Glutamatergic neuron (in vitro differentiated cells): Measurements from ENCODE around the gene VOPP1. TPM values are rescaled to one million over a fixed set of nuclear protein-coding genes. Genes with fewer than 3 reads are reported as not detected.

Source experiments
- DNase-seq: peaks from one replicate; pipeline ENCODE4 v3.0.0; 2022
- H3K27ac Mint-ChIP-seq: one replicate; pipeline ENCODE4 v1.8.0; 2020; ENCODE audit warnings: mild to moderate bottlenecking, mixed read lengths, inconsistent platforms; ENCODE audit not compliant: unreplicated experiment
- H3K27me3 Mint-ChIP-seq: one replicate; pipeline ENCODE4 v1.8.0; 2020; ENCODE audit warnings: mild to moderate bottlenecking, moderate library complexity, mixed read lengths, inconsistent platforms; ENCODE audit not compliant: unreplicated experiment
- H3K36me3 Mint-ChIP-seq: one replicate; pipeline ENCODE4 v1.8.0; 2020; ENCODE audit warnings: mild to moderate bottlenecking, mixed read lengths, inconsistent platforms; ENCODE audit not compliant: unreplicated experiment
- H3K4me1 Mint-ChIP-seq: one replicate; pipeline ENCODE4 v1.8.0; 2020; ENCODE audit warnings: mild to moderate bottlenecking, low read depth, mixed read lengths, inconsistent platforms; ENCODE audit not compliant: unreplicated experiment
- H3K4me3 Mint-ChIP-seq: one replicate; pipeline ENCODE4 v1.8.0; 2020; ENCODE audit warnings: mild to moderate bottlenecking, mixed read lengths, inconsistent platforms; ENCODE audit not compliant: unreplicated experiment
- H3K9me3 Mint-ChIP-seq: one replicate; pipeline ENCODE4 v1.8.0; 2020; ENCODE audit warnings: mild to moderate bottlenecking, moderate library complexity, mixed read lengths, inconsistent platforms; ENCODE audit not compliant: unreplicated experiment
- total RNA-seq: library from RNA; stranded (reverse); fragmentation: NEBNext Ultra II Directional; extraction: Animal tissue kit (Norgen Biotek cat#: 25700); gene quantifications from one replicate; pipeline ENCODE4 v1.2.1, GENCODE V29; 2021; ENCODE audit not compliant: unreplicated experiment
- TF ChIP-seq, protein P1 (sequence below): fragments of 200-600 bp; sonication (generic); IDR thresholded peaks from one replicate; pipeline ENCODE4 v1.5.0; 2021; ENCODE audit not compliant: partially characterized antibody, unreplicated experiment

Gene VOPP1
- total RNA-seq, 1 donor from 2014 or later, result 30.6 TPM

GRCh38 chr7:55592492-55592891 is 20.2 kb upstream of the VOPP1 start:
- Mint-ChIP-seq H3K9me3 (no peaks in the 10 kb centered on the region), H3K27ac (no peak overlapping the region), H3K4me1 (no peaks in the 10 kb centered on the region)

DNA sequence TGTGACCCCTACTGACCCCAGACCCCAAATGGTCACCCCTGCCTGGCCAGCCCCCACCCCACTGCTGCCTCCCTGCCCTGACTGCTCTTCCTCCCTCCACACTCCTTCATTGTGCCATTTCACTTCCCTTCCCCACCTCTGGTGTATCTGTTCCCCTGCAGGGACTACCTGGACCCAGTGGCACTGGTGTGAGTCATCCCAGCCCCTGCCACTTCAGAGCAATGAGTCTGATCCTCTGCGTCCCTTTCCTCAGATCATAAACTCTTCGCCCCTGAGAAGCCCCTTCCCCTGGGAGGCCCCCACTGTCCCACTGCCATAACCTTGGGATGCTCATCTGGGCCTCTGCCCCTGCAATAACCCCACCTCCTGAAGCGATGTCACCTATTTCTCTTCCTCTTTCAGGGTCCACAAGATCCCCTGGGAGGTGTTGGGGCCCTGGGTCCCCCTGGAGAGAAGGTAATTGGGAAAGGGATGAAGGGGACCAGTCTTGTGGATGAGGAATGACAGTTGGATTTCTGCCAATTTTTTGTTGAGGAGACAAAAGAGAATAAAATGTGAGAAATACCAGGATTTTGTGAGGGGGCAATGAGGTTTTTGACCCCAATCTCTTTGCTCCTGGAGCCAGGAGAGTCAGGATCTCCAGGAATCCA is 19.1 kb upstream of the VOPP1 start:
- TF ChIP-seq, protein P1, sequence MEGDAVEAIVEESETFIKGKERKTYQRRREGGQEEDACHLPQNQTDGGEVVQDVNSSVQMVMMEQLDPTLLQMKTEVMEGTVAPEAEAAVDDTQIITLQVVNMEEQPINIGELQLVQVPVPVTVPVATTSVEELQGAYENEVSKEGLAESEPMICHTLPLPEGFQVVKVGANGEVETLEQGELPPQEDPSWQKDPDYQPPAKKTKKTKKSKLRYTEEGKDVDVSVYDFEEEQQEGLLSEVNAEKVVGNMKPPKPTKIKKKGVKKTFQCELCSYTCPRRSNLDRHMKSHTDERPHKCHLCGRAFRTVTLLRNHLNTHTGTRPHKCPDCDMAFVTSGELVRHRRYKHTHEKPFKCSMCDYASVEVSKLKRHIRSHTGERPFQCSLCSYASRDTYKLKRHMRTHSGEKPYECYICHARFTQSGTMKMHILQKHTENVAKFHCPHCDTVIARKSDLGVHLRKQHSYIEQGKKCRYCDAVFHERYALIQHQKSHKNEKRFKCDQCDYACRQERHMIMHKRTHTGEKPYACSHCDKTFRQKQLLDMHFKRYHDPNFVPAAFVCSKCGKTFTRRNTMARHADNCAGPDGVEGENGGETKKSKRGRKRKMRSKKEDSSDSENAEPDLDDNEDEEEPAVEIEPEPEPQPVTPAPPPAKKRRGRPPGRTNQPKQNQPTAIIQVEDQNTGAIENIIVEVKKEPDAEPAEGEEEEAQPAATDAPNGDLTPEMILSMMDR, result no peak
- H3K27ac Mint-ChIP-seq, result no peak overlapping the region
- no peak overlapping the region for H3K4me3 Mint-ChIP-seq
- peaks cover 10% of the 10 kb centered on the region for H3K27me3 Mint-ChIP-seq
- H3K9me3 Mint-ChIP-seq, result no peaks in the 10 kb centered on the region
- no peak for DNase-seq
- no peaks in the 10 kb centered on the region for H3K4me1 Mint-ChIP-seq
- H3K36me3 Mint-ChIP-seq, result no peaks in the 10 kb centered on the region

More at GRCh38 chr7:55592492-55592891, 20.2 kb upstream of the VOPP1 start:
- TF ChIP-seq, protein P1, result no peak
- no peak for DNase-seq
- no peaks in the 10 kb centered on the region for H3K36me3 Mint-ChIP-seq
- H3K4me3 Mint-ChIP-seq, result no peak overlapping the region
- H3K27me3 Mint-ChIP-seq, result peaks cover 9% of the 10 kb centered on the region

- Mint-ChIP-seq H3K36me3 (no peaks in the 10 kb centered on the region), H3K4me3 (no peak overlapping the region)
Measured at GRCh38 chr7:55590517-55591281, 18.4 kb upstream of the VOPP1 start.

GRCh38 chr7:55589905-55590304 is 17.6 kb upstream of the VOPP1 start:
- Mint-ChIP-seq H3K36me3 (no peaks in the 10 kb centered on the region), H3K4me1 (no peaks in the 10 kb centered on the region), H3K27ac (no peak overlapping the region), H3K4me3 (no peak overlapping the region), H3K27me3 (peaks cover 10% of the 10 kb centered on the region), H3K9me3 (no peaks in the 10 kb centered on the region)
- DNase-seq, result no peak
- TF ChIP-seq, protein P1, result no peak

More at GRCh38 chr7:55590517-55591281, 18.4 kb upstream of the VOPP1 start:
- TF ChIP-seq, protein P1, result no peak
- DNase-seq, result no peak
- Mint-ChIP-seq H3K27ac (no peak overlapping the region), H3K4me1 (no peaks in the 10 kb centered on the region), H3K9me3 (no peaks in the 10 kb centered on the region), H3K27me3 (peaks cover 10% of the 10 kb centered on the region)

- Mint-ChIP-seq H3K4me1 (no peaks in the 10 kb centered on the region), H3K4me3 (no peak overlapping the region)
- TF ChIP-seq, protein P1, result no peak
Measured at GRCh38 chr7:55588976-55589604, 16.8 kb upstream of the VOPP1 start.

More at GRCh38 chr7:55588976-55589604, 16.8 kb upstream of the VOPP1 start:
- no peak overlapping the region for H3K27ac Mint-ChIP-seq
- H3K27me3 Mint-ChIP-seq, result peaks cover 10% of the 10 kb centered on the region
- H3K36me3 Mint-ChIP-seq, result no peaks in the 10 kb centered on the region
- H3K9me3 Mint-ChIP-seq, result no peaks in the 10 kb centered on the region
- DNase-seq, result no peak
